ENCODE data around the gene DARS2.
"Not testable (repeated sequence)": the region's sequence is repeated elsewhere in the genome, so short reads cannot be mapped to it uniquely, and the experiment has no call there.

The DARS2 gene, protein sequence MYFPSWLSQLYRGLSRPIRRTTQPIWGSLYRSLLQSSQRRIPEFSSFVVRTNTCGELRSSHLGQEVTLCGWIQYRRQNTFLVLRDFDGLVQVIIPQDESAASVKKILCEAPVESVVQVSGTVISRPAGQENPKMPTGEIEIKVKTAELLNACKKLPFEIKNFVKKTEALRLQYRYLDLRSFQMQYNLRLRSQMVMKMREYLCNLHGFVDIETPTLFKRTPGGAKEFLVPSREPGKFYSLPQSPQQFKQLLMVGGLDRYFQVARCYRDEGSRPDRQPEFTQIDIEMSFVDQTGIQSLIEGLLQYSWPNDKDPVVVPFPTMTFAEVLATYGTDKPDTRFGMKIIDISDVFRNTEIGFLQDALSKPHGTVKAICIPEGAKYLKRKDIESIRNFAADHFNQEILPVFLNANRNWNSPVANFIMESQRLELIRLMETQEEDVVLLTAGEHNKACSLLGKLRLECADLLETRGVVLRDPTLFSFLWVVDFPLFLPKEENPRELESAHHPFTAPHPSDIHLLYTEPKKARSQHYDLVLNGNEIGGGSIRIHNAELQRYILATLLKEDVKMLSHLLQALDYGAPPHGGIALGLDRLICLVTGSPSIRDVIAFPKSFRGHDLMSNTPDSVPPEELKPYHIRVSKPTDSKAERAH

DNA sequence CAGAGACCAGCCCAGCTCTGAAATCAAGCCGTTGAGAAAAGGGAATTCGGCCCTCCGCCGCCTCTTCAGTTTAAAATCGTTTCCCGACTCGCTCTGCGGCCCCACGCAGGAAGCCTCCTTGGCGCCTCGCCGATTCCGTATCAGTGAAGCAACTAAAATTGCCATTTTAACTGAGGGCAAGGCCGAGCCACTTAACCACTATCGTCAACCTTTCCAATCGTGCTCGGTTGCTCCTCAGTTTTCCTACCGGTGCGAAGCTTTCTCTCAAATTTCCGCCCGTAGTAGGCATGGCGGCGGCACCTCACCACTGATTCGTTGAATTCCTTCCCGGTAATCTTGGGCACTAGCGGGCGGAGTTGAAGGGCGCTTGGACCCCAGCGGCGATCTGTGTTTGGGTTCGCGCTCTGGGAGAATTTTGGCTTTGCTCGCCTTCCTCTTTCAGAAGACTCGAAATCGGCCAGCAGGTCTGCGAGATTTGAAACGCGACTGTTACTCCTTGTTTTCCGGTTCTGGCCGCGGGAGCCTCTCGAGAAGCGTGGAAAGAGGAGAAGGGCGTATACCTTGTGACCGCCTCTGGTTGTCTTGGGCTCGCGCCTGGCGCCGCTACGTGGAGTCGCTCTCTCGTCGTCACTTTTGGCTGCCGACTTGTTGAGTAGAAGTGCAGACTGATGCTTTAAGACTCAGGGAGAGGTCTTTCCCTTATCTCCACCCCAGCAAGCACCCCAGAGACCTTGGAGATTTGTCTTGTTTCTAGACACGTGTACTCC, at the start of gene DARS2, which contains the start of gene CENPL:
Gene DARS2 (plus strand): TSS at position 359 of the 767 bp plus-strand sequence. CDS start 557 bp downstream, outside the sequence.
Gene CENPL (minus strand): TSS at position 569 of the 767 bp plus-strand sequence. CDS start 13,584 bp downstream, outside the sequence.
- DNase-seq, result peak; percentile 93

DNA sequence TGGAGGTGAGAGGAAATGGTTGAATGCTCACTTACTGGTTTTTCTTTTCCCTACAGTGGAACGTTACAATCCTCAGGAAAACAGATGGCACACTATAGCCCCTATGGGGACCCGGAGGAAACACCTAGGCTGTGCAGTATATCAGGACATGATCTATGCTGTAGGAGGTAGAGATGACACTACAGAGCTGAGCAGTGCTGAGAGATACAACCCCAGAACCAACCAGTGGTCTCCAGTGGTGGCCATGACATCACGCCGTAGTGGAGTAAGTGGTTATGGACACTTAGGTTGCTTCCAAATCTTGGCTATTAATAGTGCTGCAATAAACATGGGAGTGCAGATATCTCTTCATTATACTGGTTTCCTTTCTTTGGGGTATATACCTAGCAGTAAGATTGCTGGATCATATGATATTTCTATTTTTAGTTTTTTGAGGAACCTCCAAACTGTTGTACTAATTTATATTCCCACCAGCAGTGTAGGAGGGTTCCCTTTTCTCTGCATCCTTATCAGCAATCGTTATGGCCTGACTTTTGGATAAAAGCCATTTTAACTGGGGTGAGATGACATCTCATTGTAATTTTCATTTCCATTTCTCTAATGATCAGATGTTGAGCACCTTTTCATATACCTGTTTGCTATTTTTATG, 48.8 kb upstream of the DARS2 start:
- DNase-seq, result no peak

DNA sequence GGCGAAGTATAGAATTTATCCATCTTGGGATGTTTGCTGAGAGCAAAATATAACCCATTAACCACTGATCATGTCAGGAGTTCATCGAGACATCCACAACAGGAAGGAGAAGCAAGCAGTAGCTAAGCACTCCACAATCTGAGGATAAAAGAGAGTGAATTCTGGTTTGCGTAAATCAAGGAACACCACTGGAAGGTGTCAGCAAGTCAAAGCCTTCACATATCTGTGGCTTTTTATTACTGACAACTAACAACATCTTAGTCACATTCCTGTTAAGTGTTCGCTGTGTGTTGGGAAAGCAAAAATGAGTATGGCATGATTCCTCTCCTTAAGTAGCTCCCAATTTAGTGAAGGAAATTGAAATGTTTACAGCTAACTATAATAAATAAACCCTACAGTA, 44.5 kb upstream of the DARS2 start:
- DNase-seq, result no peak

DNA sequence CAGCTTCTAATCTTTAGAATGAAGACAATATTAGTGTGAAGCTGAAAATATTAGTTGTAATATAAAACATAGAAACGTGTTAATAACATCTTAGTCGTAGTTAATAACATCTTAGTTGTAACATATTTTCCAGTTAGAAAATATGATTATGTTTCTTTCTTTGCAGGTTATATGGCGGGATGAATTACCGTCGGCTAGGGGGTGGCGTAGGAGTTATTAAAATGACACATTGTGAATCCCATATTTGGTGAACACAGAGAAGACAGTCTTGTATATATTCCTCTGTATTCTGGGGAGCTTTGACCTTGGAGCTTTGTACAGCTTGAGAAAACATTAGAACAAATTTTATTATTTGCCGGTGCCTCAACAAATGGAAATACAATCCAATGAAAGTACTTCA, 39.5 kb upstream of the DARS2 start:
- DNase-seq, result no peak

DNA sequence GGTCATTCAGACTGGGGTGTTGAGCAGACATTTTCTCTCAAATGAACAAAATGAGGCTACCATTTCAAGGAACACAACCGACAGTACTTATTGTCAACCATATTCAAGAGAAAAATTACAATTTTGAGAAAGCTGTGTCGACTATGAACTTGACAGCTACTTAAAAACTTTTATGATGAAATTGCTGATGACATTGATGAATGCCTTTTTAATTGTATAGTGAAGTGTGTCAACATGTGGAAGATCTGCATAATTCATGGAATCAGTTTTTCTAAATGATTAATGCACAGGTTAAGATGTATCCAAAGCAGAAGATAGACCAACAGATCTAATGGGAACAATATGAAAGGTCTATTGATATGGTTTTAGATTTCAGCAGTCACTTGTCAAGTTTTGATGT, 34.6 kb upstream of the DARS2 start:
- no peak for DNase-seq

DNA sequence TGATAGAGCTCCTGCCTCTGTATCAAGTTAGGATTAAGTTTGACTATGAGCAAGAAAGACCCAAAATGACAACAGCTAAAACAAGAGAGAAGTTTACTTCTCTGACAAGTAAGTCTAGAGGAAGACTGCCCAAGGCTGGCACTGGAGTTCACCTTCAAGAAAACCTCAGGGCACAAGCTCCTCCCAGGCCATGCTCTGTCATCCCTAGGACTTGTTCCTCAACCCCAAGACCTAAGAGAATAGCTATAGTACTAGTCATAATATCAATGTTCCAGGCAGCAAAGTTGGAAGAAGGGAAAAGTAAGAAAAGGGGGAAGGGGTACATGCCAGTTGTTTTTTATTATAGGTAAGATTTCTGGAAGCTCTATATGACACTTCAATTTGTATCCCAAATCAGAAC, 26.4 kb upstream of the DARS2 start:
- no peak for DNase-seq

DNA sequence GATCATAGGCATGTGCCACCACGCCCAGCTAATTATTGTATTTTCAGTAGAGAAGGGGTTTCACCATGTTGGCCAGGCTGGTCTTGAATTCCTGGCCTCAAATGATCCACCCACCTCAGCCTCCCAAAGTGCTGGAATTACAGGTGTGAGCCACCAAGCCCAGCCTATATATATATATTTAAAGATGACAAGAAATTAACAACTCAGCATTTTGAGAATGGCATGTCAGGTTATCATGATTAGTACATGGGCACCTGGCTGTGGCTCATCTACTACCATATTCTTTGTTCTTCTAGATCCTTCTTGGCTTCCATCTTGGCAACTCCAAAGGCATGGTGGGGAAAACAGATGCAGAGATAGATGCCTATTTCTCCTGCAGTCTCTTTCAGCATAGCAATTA, 24.5 kb upstream of the DARS2 start:
- not testable (repeated sequence) for DNase-seq

DNA sequence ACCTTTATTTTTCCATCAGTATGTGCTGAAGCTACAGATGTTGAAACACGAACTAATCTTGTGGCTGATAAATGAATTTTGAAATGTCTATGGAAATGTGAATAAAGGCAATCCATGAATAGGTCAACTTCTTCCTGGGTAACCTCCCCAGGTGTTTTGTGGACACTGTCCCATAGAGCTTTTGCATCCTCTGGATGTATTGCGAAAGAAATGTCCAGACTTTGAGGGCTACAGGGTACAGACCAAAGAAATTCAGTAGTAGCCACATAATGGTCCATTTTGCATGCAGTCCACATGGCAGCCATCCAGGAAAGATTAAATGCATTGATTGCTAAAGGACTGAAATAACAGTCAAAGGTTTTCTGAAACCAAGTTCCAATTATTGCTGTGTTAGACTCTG, 21.5 kb upstream of the DARS2 start:
- no peak for DNase-seq

DNA sequence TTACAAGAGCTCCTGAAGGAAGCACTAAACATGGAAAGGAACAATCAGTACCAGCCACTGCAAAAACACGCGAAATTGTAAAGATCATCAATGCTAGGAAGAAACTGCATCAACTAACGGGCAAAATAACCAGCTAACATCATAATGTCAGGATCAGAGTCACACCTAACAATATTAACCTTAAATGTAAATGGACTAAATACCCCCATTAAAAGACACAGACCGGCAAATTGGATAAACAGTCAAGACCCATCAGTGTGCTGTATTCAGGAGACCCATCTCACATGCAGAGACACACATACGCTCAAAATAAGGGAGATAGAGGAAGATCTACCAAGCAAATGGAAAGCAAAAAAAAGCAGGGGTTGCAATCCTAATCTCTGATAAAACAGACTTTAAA, 10.8 kb upstream of the DARS2 start:
- DNase-seq, result not testable (repeated sequence)

DNA sequence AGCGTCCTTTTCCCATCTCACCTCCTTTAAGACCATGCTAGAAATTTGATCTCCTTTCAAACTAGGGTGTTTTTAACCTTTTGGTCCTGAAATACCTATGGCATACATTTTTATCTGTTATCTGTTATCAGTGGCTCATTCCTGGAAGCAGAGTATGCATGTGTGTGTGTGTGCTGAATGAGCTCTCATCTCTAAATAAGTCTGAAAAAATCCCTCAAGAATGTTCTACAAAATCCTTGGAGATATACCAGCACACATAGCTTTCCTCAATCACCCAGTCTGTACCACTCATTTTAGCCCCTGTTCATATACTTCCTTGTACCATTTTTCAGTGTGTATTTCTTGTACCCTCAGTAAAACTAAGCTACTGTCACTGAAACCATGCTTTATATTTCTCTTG, 6.0 kb upstream of the DARS2 start:
- DNase-seq, result no peak

DNA sequence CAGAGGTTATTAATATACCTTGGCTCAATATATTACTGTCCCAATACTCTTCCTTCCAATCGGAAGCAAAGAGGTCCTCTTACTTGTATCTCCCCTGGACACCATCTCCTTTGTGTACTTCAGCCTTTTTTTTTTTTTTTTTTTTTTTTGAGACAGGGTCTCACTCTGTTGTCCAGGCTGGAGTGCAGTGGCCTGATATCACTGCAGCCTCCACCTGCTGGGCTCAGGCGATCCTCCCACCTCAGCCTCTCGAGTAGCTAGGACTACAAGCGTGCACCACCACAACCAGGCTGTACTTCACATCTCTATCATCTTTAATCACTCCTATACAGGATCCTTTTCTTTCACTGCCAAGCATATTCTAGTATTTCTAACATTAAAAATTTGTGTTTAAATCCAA, 2.8 kb upstream of the DARS2 start:
- no peak for DNase-seq

DNA sequence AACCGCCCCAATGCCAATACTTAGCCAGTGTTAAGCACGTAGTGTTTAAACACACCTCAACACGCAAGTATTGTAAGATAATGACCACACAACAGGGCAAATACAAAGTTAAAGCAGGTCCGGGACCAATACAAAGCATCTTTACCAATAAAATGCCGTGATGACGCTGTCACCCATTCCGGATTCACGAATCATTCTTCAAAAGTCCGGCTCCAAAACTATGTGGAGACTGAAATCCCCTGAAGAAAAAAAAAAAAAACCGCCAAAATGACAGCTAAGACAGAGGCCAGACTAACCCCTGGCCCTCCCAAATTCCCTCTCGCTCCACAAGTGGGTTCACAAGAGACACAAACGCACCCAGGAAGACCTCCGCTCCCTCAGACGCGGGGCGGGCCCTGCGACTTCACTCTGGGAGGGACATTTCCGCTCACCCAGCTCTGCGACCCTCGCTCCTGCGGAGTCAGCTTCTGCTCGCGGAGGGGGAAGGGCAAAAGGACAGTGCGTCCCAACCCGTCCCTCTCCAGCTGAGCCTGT, 625 bp upstream of the DARS2 start:
- DNase-seq, result no peak

DNA sequence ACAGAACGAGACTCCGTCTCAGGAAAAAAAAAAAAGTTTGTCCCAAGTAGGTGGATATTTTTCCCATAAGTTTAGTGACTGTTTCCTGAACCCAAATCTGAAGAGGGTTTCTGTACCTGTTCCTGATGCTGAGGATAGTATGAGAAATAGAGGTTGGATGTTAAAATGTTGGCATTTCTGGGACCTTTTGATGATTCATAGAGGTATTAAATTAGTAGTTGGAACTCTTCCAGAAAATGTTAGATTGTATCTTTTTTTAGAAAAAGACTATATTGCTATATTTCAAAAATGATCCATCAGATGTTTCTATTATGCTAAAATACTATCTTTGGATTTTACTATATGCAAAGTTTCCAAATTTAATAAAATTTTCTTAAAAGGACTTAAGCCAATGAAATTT, 3.1 kb downstream of the DARS2 start:
- DNase-seq, result no peak

DNA sequence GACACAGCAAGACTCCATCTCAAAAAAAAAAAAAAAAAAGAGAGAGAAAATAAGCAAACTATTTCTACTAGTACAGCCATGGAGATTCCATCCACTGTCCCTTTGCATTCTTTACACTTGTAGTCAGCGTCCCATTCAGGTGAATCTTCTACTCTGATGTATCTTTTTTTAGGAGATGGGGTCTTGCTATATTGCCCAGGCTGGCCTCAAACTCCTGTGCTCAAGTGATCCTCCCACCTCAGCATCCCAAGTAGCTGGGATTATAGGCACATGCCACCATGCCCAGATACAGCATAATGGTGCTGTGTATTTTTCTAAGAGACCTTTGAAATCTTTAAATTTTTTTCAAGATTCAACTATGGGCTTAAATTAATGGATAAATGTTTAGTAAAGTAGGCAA, 8.3 kb downstream of the DARS2 start:
- no peak for DNase-seq

DNA sequence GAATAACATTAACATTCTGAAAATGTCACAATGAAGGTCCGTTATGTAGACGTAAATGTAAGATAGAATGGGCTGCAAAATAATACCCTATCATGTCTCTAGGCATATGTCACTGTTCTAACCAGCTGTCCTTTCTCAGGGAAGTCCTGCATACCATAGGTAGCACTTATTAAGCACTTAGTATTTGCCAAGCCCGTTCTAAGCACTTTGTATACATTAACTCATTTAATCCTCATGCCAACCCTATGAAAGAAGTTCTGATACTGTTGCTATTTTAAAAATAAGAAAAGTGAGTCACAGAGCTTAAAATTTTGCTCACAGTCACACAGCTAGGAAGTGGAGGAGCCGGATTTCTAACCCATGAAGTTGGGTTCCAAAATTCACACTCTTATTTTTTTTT, 27.6 kb downstream of the DARS2 start:
- no peak for DNase-seq

DNA sequence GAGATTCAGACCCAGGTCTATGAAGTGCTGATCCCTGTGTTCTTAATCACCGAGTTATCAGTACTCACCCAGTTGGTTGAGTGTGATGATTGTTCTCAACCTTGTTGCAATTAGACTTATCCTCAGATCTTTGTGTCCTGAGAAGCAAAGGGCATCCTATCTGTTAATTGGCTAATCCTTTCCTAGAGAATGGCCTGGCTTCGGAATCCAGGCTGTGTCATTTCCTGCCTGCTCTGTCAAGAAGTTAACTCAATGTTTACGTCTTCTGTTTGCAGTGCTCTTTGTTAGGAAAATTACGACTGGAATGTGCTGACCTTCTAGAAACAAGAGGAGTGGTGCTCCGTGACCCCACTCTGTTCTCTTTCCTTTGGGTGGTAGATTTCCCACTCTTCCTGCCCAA, 28.6 kb downstream of the DARS2 start:
- no peak for DNase-seq

DNA sequence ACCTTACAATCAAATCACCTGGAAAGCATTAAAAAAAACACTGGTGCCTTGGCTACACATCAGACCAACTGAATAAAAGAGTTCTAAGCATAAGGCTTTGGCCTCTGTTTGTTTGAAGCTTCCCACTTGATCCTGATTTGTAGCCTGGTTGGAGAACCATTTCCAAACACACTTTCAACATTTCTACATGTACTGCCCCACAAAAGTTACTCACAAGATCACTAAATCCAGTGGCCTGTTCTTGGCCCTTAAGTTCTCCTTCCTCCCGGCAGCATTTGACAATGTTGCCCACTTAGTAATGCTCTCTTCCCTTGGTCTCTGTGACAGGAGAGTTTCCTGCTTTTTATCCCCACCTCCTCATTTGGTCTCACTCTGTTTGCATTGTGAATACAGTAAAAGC, 31.5 kb downstream of the DARS2 start:
- DNase-seq, result no peak

DNA sequence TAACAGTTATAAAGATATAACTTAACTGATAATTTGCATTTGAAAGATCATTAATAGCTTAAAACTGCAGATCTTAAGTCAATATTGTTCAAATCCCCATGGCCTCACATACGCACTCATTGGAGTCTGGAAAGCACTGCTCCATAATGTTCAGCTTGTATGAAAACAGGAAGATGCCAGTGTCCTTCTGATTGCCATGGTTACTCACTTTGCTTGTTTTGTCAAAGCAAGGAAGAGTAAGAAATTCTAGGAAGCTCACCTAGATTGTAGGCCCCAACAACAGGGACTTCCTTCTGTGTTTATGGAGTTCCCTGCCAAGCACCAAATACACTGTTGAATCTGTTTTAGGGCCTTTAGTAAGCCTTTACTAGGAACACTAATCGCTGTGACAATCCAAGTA, 32.4 kb downstream of the DARS2 start:
- DNase-seq, result no peak

DNA sequence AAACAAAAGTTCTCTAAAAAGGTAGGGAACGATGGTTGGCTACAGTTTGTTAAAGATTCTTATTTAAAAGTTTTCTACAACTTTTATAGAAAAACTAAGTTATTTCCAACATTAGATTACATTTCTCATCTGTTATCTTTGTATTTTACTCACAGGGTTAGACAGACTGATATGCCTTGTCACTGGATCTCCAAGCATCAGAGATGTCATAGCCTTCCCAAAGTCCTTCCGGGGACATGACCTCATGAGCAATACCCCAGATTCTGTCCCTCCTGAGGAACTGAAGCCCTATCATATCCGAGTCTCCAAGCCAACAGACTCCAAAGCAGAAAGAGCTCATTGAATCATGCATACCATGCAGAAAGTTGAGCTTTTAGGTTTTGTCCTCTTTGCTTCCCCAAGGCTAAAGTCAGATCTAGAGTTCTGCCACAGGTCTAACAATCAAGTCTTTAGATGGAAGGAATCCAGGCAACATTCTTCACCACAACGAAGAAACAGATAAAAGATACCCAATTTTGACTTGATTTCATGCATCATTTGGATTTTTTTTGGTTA, 33.0 kb downstream of the DARS2 start:
- DNase-seq, result no peak

DNA sequence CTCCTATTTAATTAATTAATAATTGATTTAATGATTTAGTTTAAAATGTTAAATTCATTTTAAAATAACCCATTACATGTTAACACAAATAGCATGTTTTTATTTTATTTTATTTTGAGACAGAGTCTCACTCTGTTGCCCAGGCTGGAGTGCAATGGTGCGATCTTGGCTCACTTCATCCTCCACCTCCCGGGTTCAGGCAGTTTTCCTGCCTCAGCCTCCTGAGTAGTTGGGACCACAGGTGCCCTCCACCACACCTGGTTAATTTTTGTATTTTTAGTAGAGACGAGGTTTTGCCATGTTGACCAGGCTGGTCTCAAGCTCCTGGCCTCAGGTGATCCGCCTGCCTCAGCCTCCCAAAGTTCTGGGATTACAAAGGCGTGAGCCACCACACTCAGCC, 35.1 kb downstream of the DARS2 start:
- DNase-seq, result not testable (repeated sequence)

DNA sequence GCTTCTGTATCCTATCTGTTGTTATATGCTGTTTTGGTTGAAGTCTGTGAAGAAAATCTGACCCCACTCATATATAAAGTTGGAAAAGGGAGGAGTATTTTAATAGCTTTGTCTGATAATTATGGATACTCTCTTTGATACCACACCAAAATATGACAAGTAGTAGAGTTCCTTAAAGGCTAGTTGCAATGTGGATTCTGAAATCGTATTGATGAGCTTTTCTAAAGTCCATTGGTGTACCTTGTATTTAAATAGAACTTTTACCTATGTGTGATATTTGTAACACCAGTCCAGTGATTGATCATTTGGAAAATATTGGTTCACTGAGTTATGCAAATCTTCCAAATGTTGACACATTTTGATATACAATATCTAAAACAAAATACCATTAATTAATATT, 35.6 kb downstream of the DARS2 start:
- no peak for DNase-seq

DNA sequence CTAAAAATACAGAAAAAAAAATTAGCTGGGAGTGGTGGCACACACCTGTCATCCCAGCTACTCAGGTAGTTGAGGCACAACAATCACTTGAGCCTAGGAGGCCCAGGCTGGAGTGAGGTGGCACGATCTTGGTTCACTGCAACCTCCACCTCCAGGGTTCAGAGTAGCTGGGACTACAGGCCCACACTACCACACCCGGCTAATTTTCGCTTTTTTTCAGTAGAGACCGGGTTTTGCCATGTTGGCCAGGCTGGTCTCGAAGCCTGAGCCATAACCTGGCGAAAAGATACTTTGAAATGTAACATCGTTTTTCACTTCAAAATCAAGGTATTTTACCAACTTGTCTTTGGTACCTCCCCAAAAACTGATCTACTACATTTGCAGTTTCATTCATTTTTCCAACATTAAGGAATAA, 37.3 kb downstream of the DARS2 start:
- DNase-seq, result peak; percentile 34

All from stimulated activated CD4-positive, alpha-beta T cell treated with anti-CD3 and anti-CD28 coated beads, Interleukin-1b, Interleukin-23, amount 100 ng/mL, for 48 hours (primary cell).